IPS-NIHi7 (cell line): ENCODE data around the gene G0S2.
"Not testable (repeated sequence)": the region's sequence is repeated elsewhere in the genome, so short reads cannot be mapped to it uniquely, and the experiment has no call there.

Experiments
- DNase-seq: peaks from one replicate; pipeline ENCODE4 v3.0.0; 2012; ENCODE audit warnings: mixed read lengths; ENCODE audit errors: extremely low spot score

The G0S2 gene

GRCh38 chr1:209678981-209679539, 3.8 kb downstream of the G0S2 start:
- DNase-seq, result no peak

GRCh38 chr1:209685821-209686220, 10.6 kb downstream of the G0S2 start:
- DNase-seq, result no peak

GRCh38 chr1:209686322-209686721, 11.1 kb downstream of the G0S2 start:
- no peak for DNase-seq

- DNase-seq, result no peak
Measured at GRCh38 chr1:209688746-209689234, 13.6 kb downstream of the G0S2 start.

- DNase-seq, result no peak
Measured at GRCh38 chr1:209689477-209689876, 14.3 kb downstream of the G0S2 start.

GRCh38 chr1:209691237-209691636, 16.0 kb downstream of the G0S2 start:
- no peak for DNase-seq

GRCh38 chr1:209692296-209692695, 17.1 kb downstream of the G0S2 start:
- DNase-seq, result no peak

GRCh38 chr1:209692745-209693504, 17.7 kb downstream of the G0S2 start:
- DNase-seq, result peak; percentile 81

GRCh38 chr1:209696673-209697072, 21.5 kb downstream of the G0S2 start:
- DNase-seq, result no peak

GRCh38 chr1:209697126-209697525, 21.9 kb downstream of the G0S2 start:
- DNase-seq, result no peak

- not testable (repeated sequence) for DNase-seq
Measured at GRCh38 chr1:209700686-209701085, 25.5 kb downstream of the G0S2 start.

GRCh38 chr1:209702832-209703231, 27.6 kb downstream of the G0S2 start:
- no peak for DNase-seq

GRCh38 chr1:209703834-209704504, 28.8 kb downstream of the G0S2 start:
- DNase-seq, result no peak

- DNase-seq, result no peak
Measured at GRCh38 chr1:209704584-209704983, 29.4 kb downstream of the G0S2 start, which contains the start of gene HSD11B1. Gene HSD11B1, plus strand, starts transcription at chr1:209704846. Its CDS starts 97 bp downstream, at chr1:209704943.

- DNase-seq, result no peak
Measured at GRCh38 chr1:209705033-209705598, 29.9 kb downstream of the G0S2 start.

GRCh38 chr1:209706622-209707021, 31.4 kb downstream of the G0S2 start:
- DNase-seq, result no peak

- DNase-seq, result no peak
Measured at GRCh38 chr1:209707308-209707707, 32.1 kb downstream of the G0S2 start.

- DNase-seq, result no peak
Measured at GRCh38 chr1:209708297-209708696, 33.1 kb downstream of the G0S2 start.

GRCh38 chr1:209710093-209710492, 34.9 kb downstream of the G0S2 start:
- DNase-seq, result no peak

- no peak for DNase-seq
Measured at GRCh38 chr1:209710847-209711246, 35.6 kb downstream of the G0S2 start.

GRCh38 chr1:209714338-209714737, 39.1 kb downstream of the G0S2 start:
- DNase-seq, result no peak

- no peak for DNase-seq
Measured at GRCh38 chr1:209715314-209715713, 40.1 kb downstream of the G0S2 start.
